NCI-H187 (cell line): Measurements from ENCODE around the gene KIF5C.
A peak's percentile ranks its signal among the peaks of the same experiment; 100 is the strongest.

ENCODE experiments used
- DNase-seq, 2 experiments: peaks; one replicate each; lab custom pipeline; 2025; lab: John Stamatoyannopoulos, UW

The KIF5C gene

GRCh38 chr2:148888003-148888501 is 13.0 kb downstream of the KIF5C start:
- no peak for DNase-seq

- DNase-seq, result no peak
Observed at GRCh38 chr2:148888986-148889385, 14.0 kb downstream of the KIF5C start.

DNA sequence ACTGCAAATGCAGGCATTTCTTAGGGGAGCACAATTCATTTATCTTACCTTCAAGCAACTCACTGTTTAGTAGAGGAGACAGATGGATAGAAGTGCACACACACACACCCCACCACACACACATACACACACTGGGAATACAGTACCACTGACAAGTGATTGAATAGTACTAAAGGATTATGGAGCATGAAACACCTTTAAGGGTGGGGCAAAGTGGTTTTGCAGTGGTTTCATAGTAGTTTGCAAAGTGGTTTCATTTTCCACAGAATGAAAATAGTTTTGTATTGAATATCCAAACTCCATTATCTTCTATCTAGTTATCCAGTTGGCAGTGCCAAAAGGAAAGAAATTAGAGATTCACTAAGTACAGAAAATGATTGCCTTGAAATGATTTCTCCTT is 18.9 kb downstream of the KIF5C start:
- DNase-seq, result no peak

DNA sequence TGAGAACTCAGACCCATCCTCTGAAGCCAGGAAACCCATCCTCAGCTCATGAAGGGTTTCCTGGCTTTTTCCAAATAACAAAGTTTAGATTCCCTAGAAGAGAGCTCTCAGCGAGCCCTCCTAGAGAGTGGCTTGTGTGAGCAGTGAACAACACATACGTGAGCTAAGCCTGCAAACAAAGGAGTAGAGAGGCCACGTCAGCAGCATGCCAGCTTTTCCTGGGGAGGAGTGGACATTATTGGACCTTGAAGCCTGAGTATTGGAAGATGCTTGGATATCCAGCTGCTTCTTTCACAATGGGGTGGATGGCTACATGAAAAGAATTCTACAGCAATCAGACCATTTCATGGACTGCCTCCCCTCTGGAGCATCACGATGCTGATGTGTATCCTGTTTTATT is 21.1 kb downstream of the KIF5C start:
- DNase-seq, result no peak

- peak in 1 of 2 experiments; percentile 3 for DNase-seq
Observed at GRCh38 chr2:148899638-148900318, 24.8 kb downstream of the KIF5C start.

- no peak for DNase-seq
Observed at GRCh38 chr2:148900350-148900837, 25.4 kb downstream of the KIF5C start.

GRCh38 chr2:148901142-148901541 is 26.1 kb downstream of the KIF5C start:
- DNase-seq, result peak; percentile 2 to 20

DNA sequence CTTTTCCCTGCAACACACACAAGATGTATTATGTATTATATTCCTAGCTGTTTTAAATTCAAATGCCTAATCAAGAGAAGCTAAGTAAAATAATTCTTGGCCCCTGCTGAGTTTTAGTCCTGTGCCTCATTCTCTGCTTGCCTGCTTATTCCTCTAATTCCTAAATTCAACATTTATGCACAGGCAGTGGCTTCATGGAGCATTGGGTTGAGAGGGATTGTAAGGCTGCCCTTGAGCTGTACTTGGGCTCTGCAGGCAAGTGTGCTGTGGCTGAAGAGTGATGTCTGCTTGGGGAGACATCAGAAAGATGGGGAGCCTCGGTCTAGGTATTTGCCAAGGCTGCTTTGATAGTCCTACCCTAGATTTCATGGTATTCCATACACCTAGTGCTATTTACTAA is 27.8 kb downstream of the KIF5C start:
- no peak for DNase-seq

- DNase-seq, result no peak
Observed at GRCh38 chr2:148903294-148903693, 28.3 kb downstream of the KIF5C start.

DNA sequence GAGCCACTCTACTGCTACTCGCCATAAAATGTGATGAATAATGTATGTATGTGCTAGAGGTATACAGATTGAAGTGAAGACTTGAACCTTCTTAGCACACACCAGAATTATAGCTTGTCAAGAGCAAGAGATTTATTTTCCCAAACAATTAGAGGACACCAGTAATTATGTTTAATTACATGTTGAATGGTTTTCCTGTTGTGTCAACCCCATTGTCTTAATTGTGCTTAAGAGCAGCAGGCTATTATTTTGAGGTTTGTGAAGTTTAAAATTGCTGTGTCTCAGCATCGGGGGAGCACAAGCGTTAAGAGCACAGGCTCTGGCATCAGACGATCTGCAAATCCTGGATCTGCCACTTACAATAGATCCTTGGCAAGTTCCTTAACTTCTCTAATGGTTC is 29.0 kb downstream of the KIF5C start:
- DNase-seq, result no peak

- no peak for DNase-seq
Observed at GRCh38 chr2:148906124-148906523, 31.1 kb downstream of the KIF5C start.

- no peak for DNase-seq
Observed at GRCh38 chr2:148907085-148907785, 32.2 kb downstream of the KIF5C start.

DNA sequence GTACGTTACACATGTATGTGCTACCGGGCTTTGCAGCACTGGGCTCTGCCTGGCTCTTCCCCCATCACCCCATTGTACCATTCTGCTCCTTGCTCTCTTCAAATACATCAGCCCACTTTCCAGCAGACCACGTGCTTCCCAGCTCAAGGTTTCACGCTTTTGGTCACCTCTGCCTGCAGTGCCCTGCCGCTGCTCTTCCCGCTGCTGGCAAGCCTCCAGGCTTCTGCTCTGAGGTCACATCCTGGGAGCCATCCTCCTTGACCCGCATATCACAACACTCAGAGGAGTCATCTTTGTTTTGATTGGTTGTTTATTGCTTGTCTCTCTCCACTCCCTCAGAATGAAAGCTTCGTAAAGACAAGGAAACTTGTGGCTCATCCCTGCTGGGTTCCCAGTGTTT is 34.1 kb downstream of the KIF5C start:
- DNase-seq, result no peak

- no peak for DNase-seq
Observed at GRCh38 chr2:148913061-148913460, 38.0 kb downstream of the KIF5C start.

- DNase-seq, result no peak
Observed at GRCh38 chr2:148913492-148913891, 38.5 kb downstream of the KIF5C start.

DNA sequence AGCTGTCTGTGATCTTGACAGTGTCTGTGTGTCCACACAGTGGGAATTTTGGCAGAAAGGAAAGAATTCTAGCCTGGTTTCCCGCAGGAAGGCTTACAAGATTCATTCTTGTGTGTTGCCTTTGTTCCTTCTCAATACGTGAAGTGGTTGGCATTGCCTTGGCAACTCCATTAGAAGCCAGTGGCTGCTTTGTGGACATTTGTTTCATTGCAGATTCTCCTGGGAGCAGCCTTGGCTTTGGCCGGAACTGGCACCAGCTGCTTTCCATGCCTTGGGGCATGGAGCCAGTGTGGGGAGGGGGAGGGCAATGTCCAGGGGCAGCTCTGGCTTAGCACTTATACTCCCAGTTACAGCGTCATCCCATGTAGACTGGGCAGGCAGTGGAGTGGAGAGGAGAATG is 39.4 kb downstream of the KIF5C start:
- no peak for DNase-seq

DNA sequence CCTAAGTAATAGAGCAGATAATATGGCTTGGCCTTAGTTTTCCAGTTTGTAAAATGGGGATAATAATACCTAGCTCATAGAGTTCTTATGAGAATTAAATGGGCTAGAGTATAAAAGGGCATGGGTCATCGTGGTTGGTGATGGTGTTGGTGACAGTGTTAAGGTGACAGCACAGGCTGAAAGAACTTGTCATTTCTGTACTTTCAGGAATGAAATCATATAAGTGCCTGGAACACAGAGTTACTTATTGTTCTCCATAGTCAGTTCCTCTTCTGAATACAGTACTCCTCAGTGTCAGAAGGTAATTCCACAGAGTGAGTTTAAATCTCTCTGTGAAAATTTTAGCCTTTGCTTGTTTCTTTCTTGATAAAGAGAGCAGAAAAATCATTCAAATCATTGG is 42.4 kb downstream of the KIF5C start:
- no peak for DNase-seq

DNA sequence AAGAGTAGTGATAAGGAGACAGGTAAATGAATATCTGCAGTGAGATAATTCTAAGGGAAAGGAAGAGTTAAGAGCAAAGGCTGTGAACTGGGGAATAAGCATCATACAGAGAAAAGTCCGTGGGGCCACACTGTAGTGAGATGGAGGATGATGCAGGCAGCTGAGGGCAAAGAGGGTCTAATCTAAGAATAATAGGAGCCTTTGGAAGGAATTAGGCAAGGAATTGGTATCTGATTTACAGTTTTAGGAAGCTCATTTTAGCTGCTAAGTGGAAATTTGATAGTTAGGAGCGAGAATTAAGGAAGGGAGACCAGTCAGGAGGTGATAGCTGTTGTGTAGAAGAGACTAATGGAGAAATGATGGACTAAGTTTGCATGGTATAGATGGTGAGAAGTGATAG is 43.5 kb downstream of the KIF5C start:
- DNase-seq, result no peak

- DNase-seq, result no peak
Observed at GRCh38 chr2:148920559-148920958, 45.5 kb downstream of the KIF5C start.

- DNase-seq, result no peak
Observed at GRCh38 chr2:148922062-148922461, 47.0 kb downstream of the KIF5C start.

DNA sequence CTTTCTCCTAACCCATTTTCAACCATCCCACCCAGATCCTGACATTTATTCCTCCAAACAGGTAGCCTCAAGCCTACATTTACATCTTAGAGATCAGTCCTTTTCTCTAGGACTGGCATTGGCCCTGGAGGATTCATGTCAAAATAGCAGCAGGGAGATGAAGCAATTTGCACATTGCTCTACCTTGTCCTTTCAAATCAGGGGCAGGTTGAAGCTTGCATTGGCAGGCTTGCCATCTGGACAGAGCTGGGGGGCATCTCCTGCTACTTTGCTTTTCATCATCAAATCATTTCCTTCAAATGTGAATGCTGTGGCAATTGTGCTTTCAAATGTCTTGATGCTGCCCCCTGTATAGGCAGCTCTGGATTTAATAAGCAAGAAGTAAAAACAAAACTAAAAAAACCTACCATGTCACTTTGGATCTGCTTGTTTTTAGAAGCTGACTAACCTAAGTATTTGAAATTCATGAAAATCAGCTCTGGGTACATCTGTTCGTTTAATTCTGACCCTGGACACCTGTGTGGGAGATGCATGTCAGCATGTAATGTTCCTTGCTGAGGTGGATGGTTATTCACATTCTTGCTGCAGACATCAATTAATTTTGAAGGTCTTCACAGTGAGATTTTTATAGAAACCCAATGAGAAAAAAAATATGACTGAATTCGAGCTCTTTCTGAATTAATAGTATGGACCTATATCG is 47.9 kb downstream of the KIF5C start:
- no peak for DNase-seq

GRCh38 chr2:148924514-148925178 is 49.6 kb downstream of the KIF5C start:
- no peak for DNase-seq
